HL-60 (cell line): Measurements from ENCODE around the gene CRLF3.

Source experiments
- DNase-seq, 2 experiments: peaks; one replicate each; pipeline ENCODE4 v3.0.0-alpha.2; 2010 to 2020; ENCODE audit warnings: low read depth in 1 of 2, low spot score in 1 of 2
- H3K27ac ChIP-seq: fragments of 250-450 bp; sonication (Bioruptor Pico); replicated peaks from 2 replicates; pipeline ENCODE4 v1.5.1; 2020; ENCODE audit warnings: mild to moderate bottlenecking, moderate library complexity
- H3K27me3 ChIP-seq: fragments of 250-450 bp; sonication (Bioruptor Pico); 2 replicates; pipeline ENCODE4 v1.5.1; 2021; ENCODE audit warnings: mild to moderate bottlenecking, moderate library complexity; ENCODE audit not compliant: insufficient read depth, poor library complexity, severe bottlenecking
- H3K4me3 ChIP-seq: replicated peaks from 2 replicates; pipeline ENCODE4 v1.5.1; 2011; ENCODE audit warnings: mild to moderate bottlenecking, control low read depth, low read length; ENCODE audit not compliant: insufficient read depth
- CTCF ChIP-seq: IDR thresholded peaks from one replicate; pipeline ENCODE4 v1.5.1; 2011; ENCODE audit warnings: low read length, control low read depth, inconsistent platforms; ENCODE audit not compliant: insufficient read depth
- POLR2AphosphoS5 ChIP-seq: IDR thresholded peaks from 2 replicates; pipeline ENCODE4 v1.6.1; 2012; ENCODE audit warnings: low read depth
- REST ChIP-seq: IDR thresholded peaks from 2 replicates; pipeline ENCODE4 v1.6.1; 2012; ENCODE audit warnings: low read depth; ENCODE audit not compliant: insufficient replicate concordance
- SPI1 ChIP-seq: IDR thresholded peaks from 2 replicates; pipeline ENCODE4 v1.6.1; 2012; ENCODE audit warnings: low read depth, mild to moderate bottlenecking, borderline replicate concordance

Gene CRLF3

GRCh38 chr17:30840771-30841170 is 16.3 kb upstream of the CRLF3 start:
- TF ChIP-seq SPI1 (peak; percentile 69; the same call in 1 of the 2 replicates), REST (no peak)
- Histone ChIP-seq H3K27me3 (no peaks in the 10 kb centered on the region), H3K4me3 (no peak overlapping the region; the same call in 1 of the 2 replicates), H3K27ac (peak overlapping the region; percentile 67)
- DNase-seq: peak in 1 of 2 experiments; percentile 41

- no peak overlapping the region for H3K27ac ChIP-seq
- TF ChIP-seq POLR2AphosphoS5: no peak
- no peak for TF ChIP-seq REST
- no peak for TF ChIP-seq CTCF
- no peaks in the 10 kb centered on the region for H3K27me3 ChIP-seq
- no peak for DNase-seq
- H3K4me3 ChIP-seq: no peak overlapping the region
Measured at GRCh38 chr17:30838202-30838807, 13.8 kb upstream of the CRLF3 start.

GRCh38 chr17:30832438-30833124 is 8.1 kb upstream of the CRLF3 start:
- Histone ChIP-seq H3K27ac (peak overlapping the region; percentile 93), H3K4me3 (peak overlapping the region; percentile 79)
- DNase-seq: no peak

More at GRCh38 chr17:30832438-30833124, 8.1 kb upstream of the CRLF3 start:
- TF ChIP-seq POLR2AphosphoS5: no peak
- TF ChIP-seq REST: no peak
- no peak for TF ChIP-seq SPI1
- TF ChIP-seq CTCF: no peak
- H3K27me3 ChIP-seq: no peaks in the 10 kb centered on the region
